AG04449 (cell line): ENCODE results near the gene ERVV-1.

ENCODE experiments used
- CTCF ChIA-PET: fragments of 350-600 bp; formaldehyde crosslinking; extraction: SDS; loops from one replicate; lab custom pipeline; 2021; ENCODE audit warnings: antibody characterized with exemption; lab: Yijun Ruan, JAX
- POLR2A ChIA-PET: fragments of 400-600, 350-600 bp; formaldehyde crosslinking; extraction: SDS; loops from one replicate; lab custom pipeline; 2020; ENCODE audit warnings: antibody characterized with exemption, inconsistent platforms; lab: Yijun Ruan, JAX
- DNase-seq: peaks from one replicate; pipeline ENCODE4 v3.0.0-alpha.2; 2010; ENCODE audit warnings: low read depth, low spot score
- H3K4me3 ChIP-seq: 2 replicates; pipeline ENCODE4 v1.5.1; 2011; ENCODE audit warnings: low read depth, mild to moderate bottlenecking, control low read depth, low read length
- TF ChIP-seq, protein P1 (sequence below): IDR thresholded peaks from one replicate; pipeline ENCODE4 v1.5.1; 2011; ENCODE audit warnings: mild to moderate bottlenecking, moderate library complexity, low read length, control low read depth, inconsistent platforms; ENCODE audit not compliant: insufficient read depth; ENCODE audit errors: missing control alignments

ERVV-1 gene

DNA sequence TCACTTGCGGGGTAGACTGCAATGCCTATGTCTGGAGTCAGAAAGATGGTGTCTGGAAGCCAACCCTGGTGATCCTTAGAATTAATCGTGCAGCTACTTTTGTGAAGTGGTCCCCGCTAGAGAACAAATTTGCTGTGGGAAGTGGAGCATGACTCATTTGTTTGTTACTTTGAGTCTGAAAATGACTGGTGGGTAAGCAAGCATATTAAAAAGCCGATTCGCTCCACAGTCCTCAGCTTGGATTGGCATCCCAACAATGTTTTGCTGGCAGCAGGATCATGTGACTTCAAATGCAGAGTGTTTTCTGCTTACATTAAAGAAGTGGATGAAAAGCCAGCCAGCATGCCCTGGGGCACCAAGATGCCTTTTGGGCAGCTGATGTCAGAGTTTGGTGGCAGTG, 9.5 kb upstream of the ERVV-1 start:
- ChIA-PET CTCF (interaction anchor here (1.4 kb wide), 1 partner anchor 10 kb away, joined by 4 read pairs; no protein-coding TSS in a partner anchor), POLR2A (no interaction called here)
- TF ChIP-seq, protein P1, sequence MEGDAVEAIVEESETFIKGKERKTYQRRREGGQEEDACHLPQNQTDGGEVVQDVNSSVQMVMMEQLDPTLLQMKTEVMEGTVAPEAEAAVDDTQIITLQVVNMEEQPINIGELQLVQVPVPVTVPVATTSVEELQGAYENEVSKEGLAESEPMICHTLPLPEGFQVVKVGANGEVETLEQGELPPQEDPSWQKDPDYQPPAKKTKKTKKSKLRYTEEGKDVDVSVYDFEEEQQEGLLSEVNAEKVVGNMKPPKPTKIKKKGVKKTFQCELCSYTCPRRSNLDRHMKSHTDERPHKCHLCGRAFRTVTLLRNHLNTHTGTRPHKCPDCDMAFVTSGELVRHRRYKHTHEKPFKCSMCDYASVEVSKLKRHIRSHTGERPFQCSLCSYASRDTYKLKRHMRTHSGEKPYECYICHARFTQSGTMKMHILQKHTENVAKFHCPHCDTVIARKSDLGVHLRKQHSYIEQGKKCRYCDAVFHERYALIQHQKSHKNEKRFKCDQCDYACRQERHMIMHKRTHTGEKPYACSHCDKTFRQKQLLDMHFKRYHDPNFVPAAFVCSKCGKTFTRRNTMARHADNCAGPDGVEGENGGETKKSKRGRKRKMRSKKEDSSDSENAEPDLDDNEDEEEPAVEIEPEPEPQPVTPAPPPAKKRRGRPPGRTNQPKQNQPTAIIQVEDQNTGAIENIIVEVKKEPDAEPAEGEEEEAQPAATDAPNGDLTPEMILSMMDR = no peak
- DNase-seq = no peak
- H3K4me3 ChIP-seq = no peak overlapping the region

DNA sequence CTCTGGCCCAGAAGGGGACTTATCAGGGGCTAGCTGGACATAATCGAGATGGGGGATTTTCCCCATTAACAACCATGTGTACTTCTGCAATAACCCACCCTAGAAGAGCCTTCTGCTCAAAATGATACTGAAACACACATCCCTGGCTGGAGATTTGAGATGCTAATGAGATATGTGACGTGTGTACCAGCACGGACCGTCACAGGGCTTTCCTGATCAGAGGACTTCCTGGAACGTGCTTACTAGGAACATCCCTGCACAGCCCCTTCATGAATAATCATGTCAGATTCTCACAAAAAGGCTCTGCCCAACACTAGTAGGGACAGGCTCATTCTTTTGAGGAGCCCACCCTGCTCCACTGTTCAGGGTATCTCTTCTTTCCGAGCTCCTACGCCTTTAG, 6.5 kb upstream of the ERVV-1 start:
- POLR2A ChIA-PET = no interaction called here
- CTCF ChIA-PET = no interaction called here
- DNase-seq = no peak
- TF ChIP-seq, protein P1 = no peak
- no peak overlapping the region for H3K4me3 ChIP-seq

DNA sequence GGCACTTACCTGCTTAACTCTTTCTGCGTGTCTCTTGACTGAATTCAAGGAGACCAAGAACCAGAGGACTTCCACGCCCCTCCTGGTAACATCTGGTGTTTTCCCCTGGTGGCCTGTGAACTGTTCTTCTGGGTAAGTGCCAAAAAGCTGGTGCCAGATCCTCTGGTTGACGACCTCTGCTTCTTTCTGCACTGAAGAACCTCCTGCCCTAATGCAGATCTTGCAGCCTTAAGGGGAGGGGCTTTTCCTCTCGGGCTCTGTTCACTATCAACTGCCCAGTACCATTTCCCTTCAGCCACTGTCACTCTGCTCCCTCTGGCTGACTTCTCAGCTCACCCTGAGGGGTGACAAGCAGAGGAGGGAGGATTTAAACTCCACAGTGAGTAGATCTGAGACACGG, 6.1 kb upstream of the ERVV-1 start:
- DNase-seq = no peak
- no peak overlapping the region for H3K4me3 ChIP-seq
- ChIA-PET CTCF (no interaction called here), POLR2A (no interaction called here)
- TF ChIP-seq, protein P1 = no peak

DNA sequence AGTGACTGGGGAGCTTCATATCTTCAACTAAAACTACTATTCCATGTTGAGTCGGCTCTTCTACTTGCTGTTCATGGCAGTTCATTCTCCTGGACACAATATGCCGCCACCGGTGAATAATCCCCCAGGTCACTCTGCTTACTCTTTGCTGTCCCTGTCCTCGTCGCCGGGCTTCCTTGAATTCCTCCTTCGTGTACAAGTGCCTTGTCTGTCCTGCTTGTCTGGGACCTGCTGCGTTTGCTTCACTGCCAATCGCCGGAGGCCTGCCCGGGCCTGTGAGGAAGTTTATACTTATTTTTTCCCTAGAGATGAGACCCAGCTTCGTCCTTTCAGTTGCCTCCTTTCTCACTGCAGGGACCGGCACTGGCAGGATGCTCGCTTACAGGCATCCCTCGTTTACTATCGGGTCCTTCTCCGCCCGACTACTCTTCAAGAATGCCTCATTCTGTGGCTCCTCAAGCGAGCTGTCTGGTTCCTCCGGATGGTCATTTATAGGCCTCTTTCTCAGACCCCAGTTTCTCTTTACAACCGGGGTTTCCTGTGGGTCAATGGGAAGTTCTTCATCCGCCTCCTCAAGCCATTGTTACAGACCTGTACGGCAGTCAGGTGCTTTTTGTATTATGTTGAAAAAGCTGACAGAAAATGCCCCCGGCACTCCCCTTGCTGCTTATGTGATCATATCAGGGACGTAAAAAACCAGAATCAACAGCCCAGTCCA, 5.5 kb upstream of the ERVV-1 start:
- TF ChIP-seq, protein P1 = no peak
- CTCF ChIA-PET = no interaction called here
- H3K4me3 ChIP-seq = no peak overlapping the region
- no peak for DNase-seq
- POLR2A ChIA-PET = no interaction called here

DNA sequence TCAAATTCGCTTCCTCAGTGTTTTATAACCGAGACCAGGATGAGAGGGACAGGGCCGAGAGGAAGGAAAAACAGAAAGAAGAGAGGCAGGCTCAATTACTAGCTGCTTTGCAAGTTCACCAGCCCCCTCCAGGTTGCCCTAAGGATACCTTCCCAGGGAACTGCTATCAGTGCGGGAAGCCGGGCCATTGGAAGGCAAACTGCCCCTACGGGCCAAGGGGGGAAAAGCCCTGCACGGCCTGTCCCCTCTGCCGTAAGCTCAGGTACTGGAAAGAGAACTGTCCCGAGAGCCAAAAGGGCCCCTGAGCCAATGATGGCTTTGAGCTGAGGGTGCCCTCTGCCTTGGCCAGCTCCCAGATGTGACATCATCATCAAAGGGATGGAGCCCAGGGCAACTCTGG, 3.2 kb upstream of the ERVV-1 start:
- TF ChIP-seq, protein P1 = no peak
- POLR2A ChIA-PET = no interaction called here
- no peak for DNase-seq
- CTCF ChIA-PET = no interaction called here
- H3K4me3 ChIP-seq = no peak overlapping the region

DNA sequence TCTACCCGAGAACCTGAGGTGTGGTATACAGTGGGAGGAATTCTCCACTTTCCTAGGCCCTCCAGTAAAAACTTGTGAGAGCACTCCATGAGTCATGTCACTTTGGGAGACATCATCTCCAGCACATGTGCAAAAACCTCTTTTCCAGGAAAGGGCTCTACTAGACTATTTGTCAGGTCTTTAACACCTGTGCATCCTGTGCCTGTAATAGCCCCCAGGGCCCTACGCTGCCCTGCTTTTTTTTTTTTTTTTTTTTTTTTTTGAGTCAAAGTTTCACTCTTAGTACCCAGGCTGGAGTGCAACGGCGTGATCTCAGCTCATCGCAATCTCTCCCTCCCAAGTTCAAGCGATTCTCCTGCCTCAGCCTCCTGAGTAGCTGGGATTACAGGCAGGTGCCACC, 1.7 kb upstream of the ERVV-1 start:
- DNase-seq = no peak
- TF ChIP-seq, protein P1 = no peak
- ChIA-PET POLR2A (no interaction called here), CTCF (no interaction called here)
- H3K4me3 ChIP-seq = no peak overlapping the region
